ENCODE results near the gene CHMP2A.

- no peak for TF ChIP-seq CTCF (conservative IDR thresholded peaks at IDR 0.05; ENCODE audit: low read length)
- no peak for TF ChIP-seq EZH2phosphoT487 (IDR thresholded peaks at IDR 0.05; ENCODE audit: borderline replicate concordance, low read depth, low read length)
These were observed 10.2 kb downstream of the CHMP2A start for GRCh38 chr19:58544591-58545285.

Measured in OCI-LY7 (cell line).